GM18861 (cell line): Measurements from ENCODE around the gene ARID2.

ENCODE experiments used
- ATAC-seq: cut with Tn5 transposase; IDR thresholded peaks from one replicate; pipeline ENCODE4 v1.9.1; 2021; ENCODE audit not compliant: unreplicated experiment

ARID2 gene

DNA sequence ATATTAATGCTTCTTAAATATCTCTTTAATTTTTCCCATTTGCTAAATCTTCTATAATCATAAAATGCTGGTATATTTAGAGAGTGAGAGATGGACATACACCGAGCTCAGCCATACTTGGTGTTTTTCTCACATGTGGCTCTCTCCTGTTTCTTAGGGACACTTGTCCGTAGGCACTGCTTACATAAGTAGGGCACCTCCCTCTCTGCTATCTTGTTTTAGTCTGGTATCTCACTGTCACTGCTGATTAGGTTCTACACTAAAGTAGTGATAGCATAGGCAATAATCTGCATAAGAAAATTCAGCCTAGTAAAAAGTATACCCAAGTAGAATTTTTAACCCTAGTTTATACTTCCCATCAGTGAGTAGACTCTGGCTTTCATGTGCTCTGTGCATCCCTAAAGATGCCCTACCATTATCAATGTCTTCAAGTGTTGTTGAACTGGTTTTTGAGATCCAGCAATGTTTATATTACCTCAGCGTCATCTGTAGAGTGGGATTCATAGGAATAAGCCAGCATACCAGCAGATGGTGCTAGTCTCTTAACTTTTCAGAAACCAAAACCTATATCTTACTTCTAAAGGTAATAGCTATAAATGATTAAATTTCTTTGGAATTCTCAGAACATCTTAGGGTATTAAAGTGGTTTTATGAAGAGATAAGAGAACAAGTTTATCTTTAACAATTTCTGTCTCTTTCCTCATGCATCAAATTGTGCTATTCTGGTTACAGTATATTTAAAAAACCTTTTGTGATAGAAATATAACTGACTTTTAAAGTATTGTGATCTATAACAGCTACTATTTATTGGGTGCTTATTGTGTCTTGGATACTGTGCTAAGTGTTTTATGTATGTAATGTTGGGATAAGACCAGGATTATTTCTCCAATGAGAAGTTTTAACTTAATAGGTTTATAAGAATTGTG lies 32.9 kb downstream of the ARID2 start:
- ATAC-seq, result no peak

DNA sequence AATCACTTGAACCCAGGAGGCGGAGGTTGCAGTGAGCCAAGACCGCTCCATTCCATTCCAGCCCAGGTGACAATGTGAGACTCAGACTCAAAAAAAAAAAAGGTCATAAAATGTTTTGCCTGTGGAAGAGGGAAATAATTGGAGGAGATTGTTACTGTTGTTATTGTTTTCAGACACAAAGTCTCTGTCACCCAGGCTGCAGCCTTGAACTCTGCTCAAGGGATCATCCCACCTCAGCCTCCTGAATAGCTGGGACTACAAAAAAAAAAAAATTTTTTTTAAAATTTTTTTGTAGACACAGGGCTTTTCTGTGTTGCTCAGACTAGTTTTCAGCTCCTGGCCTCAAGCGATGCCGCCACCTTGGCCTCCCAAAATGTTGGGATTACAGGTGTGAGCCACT lies 33.9 kb downstream of the ARID2 start:
- ATAC-seq, result no peak

DNA sequence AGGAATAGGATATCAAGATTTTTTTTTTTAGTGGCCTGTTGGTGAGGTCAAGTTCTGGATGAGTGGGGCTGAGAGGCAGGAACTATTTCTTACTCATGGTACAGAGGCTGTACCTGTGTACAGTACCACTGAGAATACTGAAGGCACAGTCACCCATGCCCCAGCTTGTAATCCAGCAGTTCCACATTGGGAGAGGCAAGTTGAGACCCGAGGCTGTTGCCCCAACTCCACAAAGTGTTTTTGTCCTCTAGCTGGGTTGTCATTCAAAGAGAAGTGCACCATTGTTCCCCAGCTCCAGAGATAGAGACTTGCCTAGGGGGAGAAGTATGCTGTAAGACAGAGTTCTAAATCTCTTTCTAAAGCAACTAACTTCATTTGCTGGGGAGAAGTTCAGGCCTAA lies 38.7 kb downstream of the ARID2 start:
- no peak for ATAC-seq

DNA sequence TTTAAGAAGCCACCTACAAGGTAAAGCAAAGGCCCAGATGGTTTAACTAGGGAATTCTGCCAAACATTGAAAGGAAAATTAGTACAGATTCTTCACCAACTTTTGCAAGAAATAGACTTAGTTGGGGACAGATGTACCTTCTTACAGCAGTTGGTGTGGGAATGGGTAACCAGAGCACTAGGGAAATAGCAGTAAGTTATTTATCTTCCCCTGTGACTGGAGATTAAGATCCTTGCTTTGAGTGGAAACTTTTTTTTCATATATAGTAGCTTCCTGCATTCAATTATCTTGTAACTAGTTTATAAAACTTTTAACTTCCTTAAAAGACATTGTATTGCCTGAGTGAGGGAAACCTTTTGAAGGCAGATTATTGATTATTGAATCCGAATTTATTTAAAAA lies 44.2 kb downstream of the ARID2 start:
- ATAC-seq, result no peak

DNA sequence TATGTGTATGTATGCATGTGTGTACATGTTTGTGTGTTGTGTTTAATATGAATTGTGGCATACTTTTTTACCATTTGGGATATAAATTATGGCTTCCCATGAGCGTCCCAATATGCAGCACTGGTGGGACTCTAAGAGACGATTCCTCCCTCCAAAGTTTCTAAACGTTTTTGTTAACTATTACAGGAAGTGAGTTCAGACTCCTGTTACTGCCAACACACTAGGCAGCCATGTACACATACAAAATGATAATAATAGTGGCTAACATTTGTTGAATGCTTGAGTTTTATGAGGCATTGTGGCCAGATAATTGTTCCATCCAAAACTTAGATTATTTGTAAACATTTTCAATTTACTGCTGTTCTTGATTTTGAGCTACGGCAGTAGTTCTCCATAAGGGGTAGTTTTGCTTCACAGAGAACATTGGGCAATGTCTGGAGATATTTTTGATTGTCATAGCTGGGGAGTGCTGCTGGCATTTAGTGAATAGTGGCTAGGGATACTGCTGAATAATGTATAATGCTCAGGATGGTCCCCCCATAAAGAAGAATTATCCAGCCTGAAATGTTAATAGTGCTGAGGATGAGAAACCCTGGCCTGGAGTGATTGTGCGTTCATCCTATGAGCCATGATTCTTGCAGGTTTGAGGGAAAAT lies 45.1 kb downstream of the ARID2 start:
- no peak for ATAC-seq

DNA sequence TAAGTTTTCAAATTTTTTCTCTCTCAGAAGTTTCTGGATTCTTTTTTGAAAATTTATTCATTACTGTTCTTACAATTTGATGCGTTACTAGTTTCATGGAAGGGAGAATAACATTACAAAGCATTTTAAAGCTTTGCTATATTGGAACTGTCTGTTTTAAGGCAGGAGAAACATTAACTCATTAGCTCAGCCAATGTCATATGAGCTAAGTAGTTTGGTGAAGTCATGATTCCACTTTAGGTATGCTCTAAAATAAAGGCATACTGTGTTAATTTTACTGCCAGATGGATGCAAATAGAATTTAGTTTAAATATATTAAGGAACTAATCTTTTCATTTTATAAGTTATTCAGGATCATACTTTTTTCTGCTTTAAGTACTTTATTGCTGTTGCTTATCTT lies 46.0 kb downstream of the ARID2 start:
- no peak for ATAC-seq

DNA sequence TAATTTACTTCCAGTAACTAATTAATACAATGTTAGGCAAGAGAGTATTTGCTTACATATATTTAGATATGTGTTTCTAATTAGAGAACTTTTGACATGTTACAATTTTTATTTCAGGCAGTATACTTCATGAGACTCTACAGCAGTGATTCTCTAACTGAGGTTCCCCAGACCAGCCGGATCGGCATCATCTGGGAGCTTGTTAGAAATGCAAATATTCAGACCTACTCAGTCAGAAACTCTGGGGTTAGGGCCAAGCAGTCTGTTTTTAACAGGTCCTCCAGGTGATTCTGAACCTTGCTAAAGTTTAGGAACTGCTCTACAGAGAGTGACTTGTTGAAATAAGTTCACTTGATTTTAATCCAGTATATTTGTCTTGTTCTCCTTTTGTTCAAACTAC lies 46.5 kb downstream of the ARID2 start:
- ATAC-seq, result no peak

DNA sequence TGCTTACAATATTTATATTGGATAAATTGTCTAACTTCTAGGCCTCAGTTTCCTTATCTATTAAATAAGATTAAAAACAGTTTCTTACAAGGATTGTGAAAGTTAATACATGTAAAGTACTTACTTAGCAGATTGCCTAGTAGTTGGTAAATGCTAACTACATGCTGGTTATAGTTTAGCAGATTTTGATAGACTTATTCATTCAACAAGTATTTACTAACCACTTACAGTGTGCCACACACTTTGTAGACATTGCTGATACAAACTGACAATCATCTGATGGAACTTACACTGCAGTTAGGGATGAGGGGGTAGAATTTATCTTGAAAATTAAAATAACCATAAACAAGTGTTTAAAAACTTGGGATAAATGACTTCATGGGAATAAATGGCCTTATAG lies 50.4 kb downstream of the ARID2 start:
- no peak for ATAC-seq

DNA sequence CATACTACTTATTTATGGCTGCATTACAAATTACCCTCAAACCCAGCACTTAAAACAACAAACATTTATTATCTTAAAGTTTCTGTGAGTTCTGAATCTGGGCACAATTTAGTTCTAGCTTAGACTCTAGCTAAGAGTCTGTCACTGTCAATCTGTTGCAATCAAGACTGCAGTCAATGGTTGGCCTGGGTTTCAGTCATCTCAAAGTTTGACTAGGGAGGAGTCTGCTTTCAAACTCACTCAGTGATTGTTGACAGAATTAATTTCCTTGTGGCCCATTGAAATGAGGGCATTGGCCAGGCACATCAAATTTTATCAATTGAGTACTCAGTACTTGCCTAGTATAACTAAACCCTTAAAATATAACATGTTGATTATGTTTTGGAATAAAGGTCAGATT lies 51.6 kb downstream of the ARID2 start:
- ATAC-seq, result no peak

DNA sequence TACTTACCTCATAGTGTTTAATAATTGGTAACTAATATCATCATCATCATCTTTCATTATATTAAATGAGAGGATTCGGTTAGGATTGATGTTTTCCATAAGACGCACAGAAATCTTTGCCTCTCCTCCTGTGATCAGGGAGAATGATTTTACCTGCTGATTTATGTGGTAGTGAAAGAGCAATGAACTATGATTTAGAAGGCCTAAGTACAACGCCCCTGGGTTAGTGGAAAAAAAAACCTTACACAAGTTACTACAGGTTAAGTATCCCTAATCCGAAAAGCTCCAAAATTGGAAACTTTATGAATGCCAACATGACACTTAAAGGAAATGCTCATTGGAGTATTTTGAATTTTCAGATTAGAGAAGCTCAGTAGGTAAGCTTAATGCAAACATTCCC lies 55.8 kb downstream of the ARID2 start:
- ATAC-seq, result no peak

DNA sequence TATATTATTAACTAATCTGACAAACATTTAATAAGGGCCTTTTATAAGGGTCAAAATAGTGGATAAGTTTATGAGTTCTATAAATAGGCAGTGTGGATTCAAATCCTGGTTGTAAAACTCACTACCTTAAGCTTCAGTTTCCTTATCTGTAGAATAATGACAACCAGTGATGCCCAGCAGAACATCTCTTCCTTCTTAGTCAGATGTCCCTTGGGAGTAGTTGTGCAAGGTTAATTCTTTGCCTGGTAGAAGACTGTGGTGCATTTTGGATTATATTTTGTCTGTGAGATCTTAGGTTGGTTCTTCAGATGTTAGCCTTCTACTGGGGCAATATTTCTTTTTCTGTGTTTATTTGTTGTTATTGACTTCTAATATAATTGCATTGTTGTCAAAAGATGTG lies 59.5 kb downstream of the ARID2 start:
- ATAC-seq, result no peak

DNA sequence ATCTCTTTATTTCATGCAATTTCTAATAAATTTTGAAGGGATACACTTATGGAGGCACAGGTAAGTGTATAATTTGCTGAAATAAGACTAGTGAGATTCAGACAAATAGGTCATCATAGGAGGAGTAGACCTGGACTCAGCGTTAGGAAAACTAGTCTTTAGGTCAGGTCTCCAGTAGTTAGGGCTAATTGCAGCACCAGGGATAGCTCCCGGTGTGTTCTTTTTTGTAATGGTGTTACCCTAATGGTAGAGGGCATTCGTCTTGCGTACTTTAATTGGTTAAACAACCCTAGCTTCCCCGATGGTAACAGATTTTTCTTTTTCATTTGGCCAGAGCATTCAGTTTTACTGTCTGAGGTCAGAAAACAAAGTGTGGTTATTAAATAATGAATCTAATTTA lies 64.9 kb downstream of the ARID2 start:
- ATAC-seq, result no peak

DNA sequence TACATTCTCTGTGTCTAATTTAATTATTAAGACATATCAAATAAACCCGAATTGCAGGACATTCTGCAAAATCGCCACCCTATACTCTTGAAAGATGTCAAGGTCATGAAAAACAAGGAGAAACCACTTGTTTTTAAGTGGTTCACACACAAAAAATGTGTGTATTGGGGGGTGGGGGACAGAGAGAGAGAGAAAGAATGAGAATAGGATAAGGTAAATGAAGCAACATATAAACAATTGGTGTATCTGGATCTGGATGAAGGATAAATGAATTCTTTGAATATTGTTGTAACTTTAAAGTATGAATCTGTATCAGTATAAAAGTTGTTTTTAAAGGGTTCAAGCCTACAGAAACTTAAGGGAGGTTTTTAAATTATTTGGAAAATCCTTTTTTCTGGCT lies 72.1 kb downstream of the ARID2 start:
- no peak for ATAC-seq

DNA sequence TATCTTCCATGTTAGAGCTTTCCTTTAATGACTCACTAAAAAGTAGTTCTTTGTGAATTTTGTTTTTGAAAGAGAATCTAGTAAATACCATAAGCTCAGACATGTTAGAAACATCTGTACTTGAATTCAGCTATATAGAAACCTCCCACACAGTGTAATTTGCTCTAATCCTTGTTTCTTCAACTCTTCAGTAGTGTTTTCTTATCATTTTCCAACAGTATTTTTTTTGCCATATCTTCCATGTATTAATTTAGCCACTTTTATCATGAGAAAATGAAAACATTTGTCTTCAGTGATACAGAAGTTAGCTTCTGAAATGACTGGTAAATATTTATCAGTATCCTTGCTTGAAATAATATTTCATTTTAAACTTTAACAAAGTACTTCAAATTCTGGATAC lies 73.6 kb downstream of the ARID2 start:
- ATAC-seq, result no peak

DNA sequence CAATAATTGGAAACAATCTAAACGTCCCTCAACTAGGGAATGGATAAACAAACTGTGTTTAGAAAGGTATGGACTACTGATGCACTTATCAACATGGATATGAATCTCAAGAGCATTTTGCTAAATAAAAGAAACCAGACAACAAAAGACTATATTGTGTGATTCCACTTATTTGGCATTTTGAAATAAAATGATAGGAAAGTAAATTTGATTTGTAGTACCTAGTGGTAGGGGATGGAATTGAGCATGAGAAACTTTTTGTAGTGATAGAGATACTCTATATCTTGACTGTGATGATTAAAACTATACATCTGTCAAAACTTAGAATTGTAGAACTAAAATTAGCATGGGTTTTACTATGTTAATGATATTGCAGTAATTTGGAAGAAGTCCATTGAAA lies 87.1 kb downstream of the ARID2 start:
- no peak for ATAC-seq

DNA sequence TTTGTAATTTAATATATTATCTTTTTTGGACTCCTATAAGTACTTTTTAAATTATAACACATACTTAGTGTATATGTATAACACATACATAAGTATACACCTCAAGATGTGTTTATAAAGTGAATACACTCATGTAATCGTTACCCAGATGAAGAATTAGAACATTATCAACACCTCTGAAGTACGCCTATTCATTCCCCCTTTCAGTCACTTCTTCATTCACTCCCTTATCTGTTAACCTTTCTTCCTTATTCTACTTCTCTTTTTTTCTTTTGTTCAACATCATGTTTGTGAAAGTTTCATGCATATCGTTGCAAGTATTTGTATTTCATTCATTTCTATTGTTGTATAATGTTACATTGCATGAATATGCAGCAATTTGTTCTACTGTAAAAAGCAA lies 98.5 kb downstream of the ARID2 start:
- ATAC-seq, result no peak

DNA sequence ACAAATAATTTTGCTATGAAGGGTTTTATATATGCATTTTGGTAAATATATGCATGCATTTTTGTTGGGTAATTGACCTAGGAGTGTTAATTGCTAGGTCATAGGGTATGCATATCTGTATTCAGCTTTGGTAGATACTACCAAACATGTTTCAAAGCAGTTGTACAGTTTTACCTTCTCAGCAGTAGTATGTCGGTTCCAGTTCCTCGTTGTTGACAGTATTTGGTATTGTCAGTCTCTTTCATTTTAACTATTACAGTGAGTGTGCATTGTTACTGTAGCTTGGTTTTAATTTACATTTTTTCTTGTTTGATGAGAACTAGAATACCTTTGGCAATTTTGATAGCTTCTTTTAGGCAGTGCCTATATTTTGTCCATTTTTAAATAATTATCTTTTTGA lies 98.9 kb downstream of the ARID2 start:
- ATAC-seq, result no peak

DNA sequence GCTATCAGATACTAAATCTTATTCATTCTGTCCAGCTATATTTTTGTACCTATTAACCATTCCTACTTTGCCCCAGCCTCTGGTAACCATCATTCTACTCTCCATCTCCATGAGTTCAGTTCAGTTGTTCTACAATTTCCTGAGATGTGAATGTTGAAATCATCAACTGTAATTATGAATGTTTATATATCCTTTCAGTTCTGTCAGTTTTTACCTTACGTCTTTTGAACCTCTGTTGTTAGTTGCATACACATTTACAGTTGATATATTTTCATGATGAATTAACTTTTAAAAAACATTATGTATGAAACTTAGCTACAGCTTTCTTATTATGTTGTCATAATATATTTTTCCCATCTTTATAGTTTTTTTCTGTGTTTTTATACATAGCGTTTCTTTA lies 102.1 kb downstream of the ARID2 start:
- ATAC-seq, result no peak

DNA sequence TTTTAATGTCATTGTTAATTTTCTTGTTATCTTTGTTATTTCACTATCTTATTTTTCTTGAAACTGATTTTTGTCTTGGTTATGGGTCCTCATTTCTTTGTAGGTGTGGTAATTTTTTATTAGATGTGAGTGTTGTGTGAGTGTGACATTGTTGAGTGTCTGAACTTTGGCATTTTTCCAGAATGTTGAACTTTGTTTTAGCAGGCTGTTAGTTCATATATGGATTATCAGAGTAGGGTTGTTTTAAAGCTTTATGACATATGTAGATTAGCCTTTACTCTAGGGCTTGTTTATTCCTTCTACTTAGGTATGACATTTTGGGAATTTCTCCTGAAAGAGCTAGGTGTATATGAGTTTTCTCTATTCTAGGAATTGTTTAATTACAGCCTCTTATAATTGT lies 103.9 kb downstream of the ARID2 start:
- no peak for ATAC-seq

DNA sequence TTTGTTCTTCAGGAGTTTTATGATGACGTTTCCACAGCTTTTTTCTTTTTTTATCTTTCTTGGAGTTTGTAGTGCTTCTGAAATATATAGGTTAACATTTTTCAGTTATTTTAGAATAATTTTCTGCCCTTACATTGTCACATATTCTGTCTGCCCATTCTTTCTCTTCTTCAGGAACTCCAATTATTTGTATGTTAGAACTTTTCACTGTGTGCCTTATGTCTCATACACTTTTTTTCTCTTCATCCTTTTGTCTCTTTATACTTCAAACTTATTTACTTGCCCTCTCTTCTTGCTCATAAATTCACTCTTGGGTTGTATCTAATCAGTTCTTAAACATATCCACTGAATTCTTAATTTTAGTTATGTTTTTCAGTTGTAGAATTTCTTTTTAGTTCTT lies 105.3 kb downstream of the ARID2 start:
- ATAC-seq, result no peak

DNA sequence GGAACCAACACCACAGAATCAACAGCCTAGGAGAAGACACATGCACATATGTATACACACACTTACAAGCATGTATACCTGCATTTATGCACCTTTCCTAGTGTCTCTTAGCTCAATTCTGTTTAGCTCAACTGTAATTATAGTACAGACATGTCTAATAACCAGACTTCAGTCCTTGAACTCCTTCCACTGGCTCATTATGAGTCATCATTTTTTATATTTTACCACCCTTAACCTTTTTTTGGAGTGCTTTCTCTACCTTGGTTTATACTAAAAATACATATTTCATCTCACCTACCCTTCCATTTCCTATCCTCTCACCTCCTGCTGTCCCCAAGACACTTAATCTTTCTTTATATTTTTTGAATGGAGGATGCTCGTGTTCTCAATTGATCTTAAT lies 110.4 kb downstream of the ARID2 start:
- no peak for ATAC-seq

DNA sequence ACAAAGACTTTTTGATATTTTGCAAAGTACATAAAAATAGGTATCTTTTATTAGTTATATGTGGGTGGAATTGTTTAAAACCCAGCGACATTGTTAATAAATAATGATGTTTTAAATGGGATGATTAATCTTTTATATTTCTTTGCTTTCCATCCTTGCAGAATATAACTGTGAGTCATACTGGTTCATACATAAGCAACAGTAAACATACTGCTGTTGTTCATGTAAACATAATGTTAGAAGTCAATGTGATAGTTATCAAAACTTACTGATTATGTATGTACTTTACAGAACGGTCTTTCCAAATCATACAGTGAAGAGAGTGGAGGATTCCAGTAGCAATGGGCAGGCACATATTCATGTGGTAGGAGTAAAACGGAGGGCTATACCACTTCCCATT lies 119.8 kb downstream of the ARID2 start:
- ATAC-seq, result no peak

DNA sequence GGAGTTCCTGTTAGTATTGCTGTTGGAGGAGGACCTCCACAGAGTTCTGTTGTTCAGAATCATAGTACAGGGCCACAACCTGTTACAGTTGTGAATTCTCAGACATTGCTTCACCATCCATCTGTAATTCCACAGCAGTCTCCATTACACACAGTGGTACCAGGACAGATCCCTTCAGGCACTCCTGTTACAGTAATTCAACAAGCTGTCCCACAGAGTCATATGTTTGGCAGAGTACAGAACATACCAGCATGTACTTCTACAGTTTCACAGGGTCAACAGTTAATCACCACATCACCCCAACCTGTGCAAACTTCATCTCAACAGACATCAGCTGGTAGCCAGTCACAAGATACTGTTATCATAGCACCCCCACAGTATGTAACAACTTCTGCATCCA lies 120.8 kb downstream of the ARID2 start:
- ATAC-seq, result no peak
